ENCODE data around the gene ETF1. TPM values are rescaled to one million over a fixed set of nuclear protein-coding genes. Genes with fewer than 3 reads are reported as not detected.
"Not testable (repeated sequence)": the region's sequence is repeated elsewhere in the genome, so short reads cannot be mapped to it uniquely, and the experiment has no call there.

The ETF1 gene
- total RNA-seq, 3 donors from 2014 or later, result 95.4 to 112 (median 104) TPM

GRCh38 chr5:138520971-138521370 lies 22.1 kb downstream of the ETF1 start:
- Histone ChIP-seq H3K27ac (no peak overlapping the region), H3K36me3 (no peaks in the 10 kb centered on the region), H3K4me3 (no peak overlapping the region), H3K9me3 (no peaks in the 10 kb centered on the region), H3K4me1 (no peaks in the 10 kb centered on the region), H3K27me3 (no peaks in the 10 kb centered on the region)
- TF ChIP-seq CTCF (IDR thresholded peaks at IDR 0.05), result no peak
- TF ChIP-seq POLR2AphosphoS5 (IDR thresholded peaks at IDR 0.05), result no peak
- no peak for TF ChIP-seq POLR2A (IDR thresholded peaks at IDR 0.05)
- intact Hi-C loops (cut with DNase I; ENCODE audit: low total_unique reads), result no loop called here
- DNase-seq (ENCODE audit: low spot score in 2 of 2), result no peak

GRCh38 chr5:138517437-138517836 lies 25.6 kb downstream of the ETF1 start:
- no peaks in the 10 kb centered on the region for H3K9me3 ChIP-seq
- H3K36me3 ChIP-seq, result peaks cover 4% of the 10 kb centered on the region
- H3K4me1 ChIP-seq, result no peaks in the 10 kb centered on the region
- DNase-seq (ENCODE audit: low spot score in 2 of 2), result no peak
- no peak overlapping the region for H3K4me3 ChIP-seq
- no peak for TF ChIP-seq POLR2AphosphoS5 (IDR thresholded peaks at IDR 0.05)
- TF ChIP-seq CTCF (IDR thresholded peaks at IDR 0.05), result no peak
- TF ChIP-seq POLR2A (IDR thresholded peaks at IDR 0.05), result no peak
- intact Hi-C loops (cut with DNase I; ENCODE audit: low total_unique reads), result loop anchor here (10.0 kb wide), 1 partner anchor 1787 kb away; the partner anchor contains the start of gene PFDN1
- H3K27ac ChIP-seq, result no peak overlapping the region
- H3K27me3 ChIP-seq, result no peaks in the 10 kb centered on the region

- no peaks in the 10 kb centered on the region for H3K9me3 ChIP-seq
- H3K27ac ChIP-seq, result no peak overlapping the region
- no peak for TF ChIP-seq POLR2AphosphoS5 (IDR thresholded peaks at IDR 0.05)
- no peak for TF ChIP-seq CTCF (IDR thresholded peaks at IDR 0.05)
- TF ChIP-seq POLR2A (IDR thresholded peaks at IDR 0.05), result no peak
- DNase-seq (ENCODE audit: low spot score in 2 of 2), result no peak
- H3K4me3 ChIP-seq, result no peak overlapping the region
- intact Hi-C loops (cut with DNase I; ENCODE audit: low total_unique reads), result loop anchor here (10.0 kb wide), 1 partner anchor 1789 kb away; the partner anchor contains the start of gene PFDN1
- H3K36me3 ChIP-seq, result peaks cover 4% of the 10 kb centered on the region
- no peaks in the 10 kb centered on the region for H3K4me1 ChIP-seq
- H3K27me3 ChIP-seq, result no peaks in the 10 kb centered on the region
Observed at GRCh38 chr5:138515556-138516245, 27.3 kb downstream of the ETF1 start.

GRCh38 chr5:138514021-138514420 lies 29.0 kb downstream of the ETF1 start:
- TF ChIP-seq POLR2AphosphoS5 (IDR thresholded peaks at IDR 0.05) (no peak), POLR2A (IDR thresholded peaks at IDR 0.05) (no peak), CTCF (IDR thresholded peaks at IDR 0.05) (no peak)
- intact Hi-C loops (cut with DNase I; ENCODE audit: low total_unique reads), result loop anchor here (10.0 kb wide), 1 partner anchor 1791 kb away; the partner anchor contains the start of gene PFDN1
- peaks cover 4% of the 10 kb centered on the region for H3K36me3 ChIP-seq

GRCh38 chr5:138508958-138509357 lies 34.1 kb downstream of the ETF1 start:
- peaks cover 4% of the 10 kb centered on the region for H3K36me3 ChIP-seq
- no peaks in the 10 kb centered on the region for H3K9me3 ChIP-seq
- intact Hi-C loops (cut with DNase I; ENCODE audit: low total_unique reads), result no loop called here
- no peak for DNase-seq (ENCODE audit: low spot score in 2 of 2)
- H3K27me3 ChIP-seq, result no peaks in the 10 kb centered on the region
- TF ChIP-seq POLR2A (IDR thresholded peaks at IDR 0.05) (no peak), POLR2AphosphoS5 (IDR thresholded peaks at IDR 0.05) (no peak), CTCF (IDR thresholded peaks at IDR 0.05) (no peak)
- H3K4me3 ChIP-seq, result no peak overlapping the region
- no peak overlapping the region for H3K27ac ChIP-seq
- H3K4me1 ChIP-seq, result peaks cover 0 to 3% of the 10 kb centered on the region in 2 donors

More at GRCh38 chr5:138514021-138514420, 29.0 kb downstream of the ETF1 start:
- no peaks in the 10 kb centered on the region for H3K9me3 ChIP-seq
- H3K4me1 ChIP-seq, result no peaks in the 10 kb centered on the region
- H3K27ac ChIP-seq, result no peak overlapping the region
- H3K4me3 ChIP-seq, result no peak overlapping the region
- DNase-seq (ENCODE audit: low spot score in 2 of 2), result no peak
- no peaks in the 10 kb centered on the region for H3K27me3 ChIP-seq

GRCh38 chr5:138507485-138507884 lies 35.6 kb downstream of the ETF1 start:
- H3K27ac ChIP-seq; H3K27me3 ChIP-seq; H3K4me1 ChIP-seq; H3K4me3 ChIP-seq; H3K36me3 ChIP-seq; intact Hi-C loops (cut with DNase I; ENCODE audit: low total_unique reads); H3K9me3 ChIP-seq; DNase-seq (ENCODE audit: low spot score in 2 of 2): not testable (repeated sequence)

All from breast epithelium (tissue), 4 donors.